Liver (tissue), 9 donors: ENCODE data around the gene DYSF. TPM values are rescaled to one million over a fixed set of nuclear protein-coding genes. Genes with fewer than 3 reads are reported as not detected.

Experiments used
- DNase-seq: peaks from one replicate; pipeline ENCODE4 v3.0.0-alpha.2; 2017; ENCODE audit warnings: low spot score
- H3K27ac ChIP-seq, 2 donors: one replicate each; pipeline ENCODE4 v1.7.0; 2013; ENCODE audit warnings: inconsistent platforms in 2 of 2, low read length in 2 of 2, control low read depth in 1 of 2, low read depth in 1 of 2, mild to moderate bottlenecking in 1 of 2
- H3K27me3 ChIP-seq, 4 donors: one replicate each; pipeline versions ENCODE4 v1.6.1 to v1.7.0; 2013; ENCODE audit warnings: low read length in 3 of 4, inconsistent platforms in 1 of 4, mild to moderate bottlenecking in 1 of 4, moderate library complexity in 1 of 4; ENCODE audit not compliant: control insufficient read depth in 4 of 4, insufficient read depth in 4 of 4
- H3K36me3 ChIP-seq, 4 donors: one replicate each; pipeline versions ENCODE4 v1.6.1 to v1.7.0; 2013; ENCODE audit warnings: low read length in 3 of 4, mild to moderate bottlenecking in 3 of 4, low read depth in 1 of 4, moderate library complexity in 1 of 4; ENCODE audit not compliant: control insufficient read depth in 4 of 4, insufficient read depth in 3 of 4
- H3K4me1 ChIP-seq, 4 donors: one replicate each; pipeline versions ENCODE4 v1.6.1 to v1.7.0; 2013; ENCODE audit warnings: low read length in 3 of 4, mild to moderate bottlenecking in 3 of 4, moderate library complexity in 1 of 4; ENCODE audit not compliant: control insufficient read depth in 4 of 4, insufficient read depth in 4 of 4
- H3K4me3 ChIP-seq, 3 donors: one replicate each; pipeline versions ENCODE4 v1.6.1 to v1.7.0; 2013; ENCODE audit warnings: low read length in 3 of 3, control low read depth in 1 of 3, low read depth in 1 of 3, mild to moderate bottlenecking in 1 of 3
- H3K9ac ChIP-seq, 2 donors: one replicate each; pipeline ENCODE4 v1.7.0; 2013; ENCODE audit warnings: low read length in 2 of 2, mild to moderate bottlenecking in 2 of 2, moderate library complexity in 2 of 2, control low read depth in 1 of 2, low read depth in 1 of 2
- H3K9me3 ChIP-seq, 4 donors: one replicate each; pipeline versions ENCODE4 v1.6.1 to v1.7.0; 2013; ENCODE audit warnings: low read length in 3 of 4; ENCODE audit not compliant: control insufficient read depth in 4 of 4
- CTCF ChIP-seq: fragments of 150-350 bp; IDR thresholded peaks from 2 replicates; pipeline ENCODE4 v1.5.1; 2017; ENCODE audit warnings: improper control_type of control experiment, low read depth, low read length; ENCODE audit not compliant: missing input control
- EGR1 ChIP-seq, 2 donors: IDR thresholded peaks; 2 replicates each; pipeline ENCODE4 v1.6.1; 2016 to 2018; ENCODE audit warnings: antibody characterized with exemption in 2 of 2, low read depth in 2 of 2
- FOXA1 ChIP-seq: IDR thresholded peaks from 2 replicates; pipeline ENCODE4 v1.6.1; 2016; ENCODE audit warnings: antibody characterized with exemption
- FOXA2 ChIP-seq: IDR thresholded peaks from 2 replicates; pipeline ENCODE4 v1.6.1; 2016; ENCODE audit warnings: antibody characterized with exemption
- GABPA ChIP-seq, 2 donors: IDR thresholded peaks in 1 of 2; conservative IDR thresholded peaks in 1 of 2; 2 replicates each; pipeline ENCODE4 v1.6.1; 2016; ENCODE audit warnings: antibody characterized with exemption in 2 of 2, mild to moderate bottlenecking in 1 of 2, moderate library complexity in 1 of 2
- HNF4A ChIP-seq, 2 donors: conservative IDR thresholded peaks; 2 replicates each; pipeline ENCODE4 v1.6.1; 2016; ENCODE audit warnings: antibody characterized with exemption in 2 of 2, mild to moderate bottlenecking in 2 of 2
- HNF4G ChIP-seq: IDR thresholded peaks from 2 replicates; pipeline ENCODE4 v1.6.1; 2016; ENCODE audit warnings: antibody characterized with exemption
- JUND ChIP-seq, 2 donors: IDR thresholded peaks; 2 replicates each; pipeline ENCODE4 v1.6.1; 2016; ENCODE audit warnings: antibody characterized with exemption in 2 of 2
- MAX ChIP-seq: IDR thresholded peaks from 2 replicates; pipeline ENCODE4 v1.6.1; 2016; ENCODE audit warnings: antibody characterized with exemption
- NR2F2 ChIP-seq: IDR thresholded peaks from 2 replicates; pipeline ENCODE4 v1.6.1; 2016; ENCODE audit warnings: antibody characterized with exemption
- RAD21 ChIP-seq, 2 donors: IDR thresholded peaks; 2 replicates each; pipeline ENCODE4 v1.6.1; 2016; ENCODE audit warnings: antibody characterized with exemption in 2 of 2, mild to moderate bottlenecking in 2 of 2
- REST ChIP-seq: IDR thresholded peaks from 2 replicates; pipeline ENCODE4 v1.6.1; 2016; ENCODE audit warnings: antibody characterized with exemption, mild to moderate bottlenecking
- RXRA ChIP-seq, 2 donors: IDR thresholded peaks; 2 replicates each; pipeline ENCODE4 v1.6.1; 2017 to 2018; ENCODE audit warnings: antibody characterized with exemption in 2 of 2, mild to moderate bottlenecking in 1 of 2
- SP1 ChIP-seq: IDR thresholded peaks from 2 replicates; pipeline ENCODE4 v1.6.1; 2018; ENCODE audit warnings: antibody characterized with exemption, mild to moderate bottlenecking
- TAF1 ChIP-seq: conservative IDR thresholded peaks from 2 replicates; pipeline ENCODE4 v1.6.1; 2016; ENCODE audit warnings: antibody characterized with exemption, mild to moderate bottlenecking
- YY1 ChIP-seq: IDR thresholded peaks from 2 replicates; pipeline ENCODE4 v1.6.1; 2016; ENCODE audit warnings: antibody characterized with exemption, mild to moderate bottlenecking
- WGBS: extraction: QIAGEN DNeasy Blood & Tissue Kit; methylation state at CpG from one replicate; pipeline ENCODE4 v1.1.7; 2013; 5-methylcytosine and 5-hydroxymethylcytosine counted together
- polyA plus RNA-seq, 2 donors: library from polyadenylated mRNA; stranded (reverse) in 1 of 2; unstranded in 1 of 2; fragments of 200-250 nt in 1 of 2; fragments of >200 nt in 1 of 2; fragmentation: Nextera tagmentation in 1 of 2; extraction: Ambion mirVana in 1 of 2; gene quantifications; one replicate each; pipeline versions ENCODE4 v1.2.1 to v1.2.3, GENCODE V29; 2013 to 2015
- total RNA-seq, 2 donors: library from RNA; depleted of rRNA; stranded (reverse); fragments of >200 nt; gene quantifications; one replicate each; pipeline ENCODE4 v1.2.3, GENCODE V29; 2014
- TF ChIP-seq, protein P1 (sequence below): IDR thresholded peaks from 2 replicates; pipeline ENCODE4 v1.6.1; 2016; ENCODE audit warnings: antibody characterized with exemption
- TF ChIP-seq, protein P2 (sequence below): IDR thresholded peaks from 2 replicates; pipeline ENCODE4 v1.6.1; 2016; ENCODE audit warnings: antibody characterized with exemption
- donor health status: healthy.
- donor health status: healthy.
- donor health status: healthy.
- donor health status: healthy.
- donor health status: healthy.

The DYSF gene
- total and polyA plus RNA-seq, 4 donors = 8.5 to 20.8 (median 13.6) TPM

GRCh38 chr2:71583876-71584275 lies 130.5 kb downstream of the DYSF start:
- Histone ChIP-seq H3K9me3 (no peaks in the 10 kb centered on the region), H3K27ac (no peak overlapping the region), H3K27me3 (no peaks in the 10 kb centered on the region), H3K4me3 (no peak overlapping the region), H3K9ac (no peak overlapping the region), H3K4me1 (no peaks in the 10 kb centered on the region), H3K36me3 (peaks cover 0 to 7% (median 3%) of the 10 kb centered on the region in 4 donors)
- TF ChIP-seq RXRA (IDR thresholded peaks at IDR 0.05) = no peak
- no peak for TF ChIP-seq HNF4G
- no peak for TF ChIP-seq REST
- no peak for TF ChIP-seq TAF1
- TF ChIP-seq MAX = no peak
- no peak for TF ChIP-seq FOXA1
- no peak for TF ChIP-seq EGR1 (IDR thresholded peaks at IDR 0.05; ENCODE audit: low read depth in 2 of 2)
- TF ChIP-seq, protein P1, sequence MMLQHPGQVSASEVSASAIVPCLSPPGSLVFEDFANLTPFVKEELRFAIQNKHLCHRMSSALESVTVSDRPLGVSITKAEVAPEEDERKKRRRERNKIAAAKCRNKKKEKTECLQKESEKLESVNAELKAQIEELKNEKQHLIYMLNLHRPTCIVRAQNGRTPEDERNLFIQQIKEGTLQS = no peak
- no peak for TF ChIP-seq HNF4A (conservative IDR thresholded peaks at IDR 0.05)
- no peak for DNase-seq
- WGBS = 96% methylated on average over 7 of the region's 7 CpGs

- Histone ChIP-seq H3K9ac (no peak overlapping the region), H3K36me3 (peaks cover 0 to 24% (median 8%) of the 10 kb centered on the region in 4 donors), H3K4me1 (no peaks in the 10 kb centered on the region), H3K9me3 (no peaks in the 10 kb centered on the region), H3K27me3 (no peaks in the 10 kb centered on the region), H3K27ac (no peak overlapping the region), H3K4me3 (no peak overlapping the region)
- WGBS = 95% methylated on average over 8 of the region's 8 CpGs
- TF ChIP-seq EGR1 (IDR thresholded peaks at IDR 0.05; ENCODE audit: low read depth in 2 of 2) (no peak), GABPA (IDR thresholded peaks at IDR 0.05 in 1 of 2, conservative IDR thresholded peaks at IDR 0.05 in 1 of 2) (no peak), REST (no peak), MAX (no peak), CTCF (no peak), TAF1 (no peak), FOXA1 (no peak), HNF4A (conservative IDR thresholded peaks at IDR 0.05) (no peak), HNF4G (no peak), RAD21 (IDR thresholded peaks at IDR 0.05) (no peak), NR2F2 (no peak), JUND (IDR thresholded peaks at IDR 0.05) (no peak), SP1 (no peak), RXRA (IDR thresholded peaks at IDR 0.05) (no peak), FOXA2 (no peak), YY1 (no peak)
- TF ChIP-seq, protein P1 = no peak
- TF ChIP-seq, protein P2, sequence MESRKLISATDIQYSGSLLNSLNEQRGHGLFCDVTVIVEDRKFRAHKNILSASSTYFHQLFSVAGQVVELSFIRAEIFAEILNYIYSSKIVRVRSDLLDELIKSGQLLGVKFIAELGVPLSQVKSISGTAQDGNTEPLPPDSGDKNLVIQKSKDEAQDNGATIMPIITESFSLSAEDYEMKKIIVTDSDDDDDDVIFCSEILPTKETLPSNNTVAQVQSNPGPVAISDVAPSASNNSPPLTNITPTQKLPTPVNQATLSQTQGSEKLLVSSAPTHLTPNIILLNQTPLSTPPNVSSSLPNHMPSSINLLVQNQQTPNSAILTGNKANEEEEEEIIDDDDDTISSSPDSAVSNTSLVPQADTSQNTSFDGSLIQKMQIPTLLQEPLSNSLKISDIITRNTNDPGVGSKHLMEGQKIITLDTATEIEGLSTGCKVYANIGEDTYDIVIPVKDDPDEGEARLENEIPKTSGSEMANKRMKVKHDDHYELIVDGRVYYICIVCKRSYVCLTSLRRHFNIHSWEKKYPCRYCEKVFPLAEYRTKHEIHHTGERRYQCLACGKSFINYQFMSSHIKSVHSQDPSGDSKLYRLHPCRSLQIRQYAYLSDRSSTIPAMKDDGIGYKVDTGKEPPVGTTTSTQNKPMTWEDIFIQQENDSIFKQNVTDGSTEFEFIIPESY = no peak
- no peak for DNase-seq
These were observed 133.1 kb downstream of the DYSF start for GRCh38 chr2:71586471-71586870.
